NCI-H1092 treated with DMSO at 0.1 percent for 48 hours (cell line): ENCODE results near the gene TRIM7.
"Not testable (repeated sequence)": the region's sequence is repeated elsewhere in the genome, so short reads cannot be mapped to it uniquely, and the experiment has no call there.

Experiments
- DNase-seq: peaks from one replicate; lab custom pipeline; 2025; lab: John Stamatoyannopoulos, UW

TRIM7 gene

GRCh38 chr5:181233088-181233800, 28.2 kb upstream of the TRIM7 start:
- no peak for DNase-seq

GRCh38 chr5:181232593-181232992, 27.6 kb upstream of the TRIM7 start:
- DNase-seq: no peak

- DNase-seq: no peak
These were observed 26.4 kb upstream of the TRIM7 start for GRCh38 chr5:181231432-181231831.

- no peak for DNase-seq
These were observed 25.6 kb upstream of the TRIM7 start for GRCh38 chr5:181230551-181230950.

- DNase-seq: no peak
These were observed 25.0 kb upstream of the TRIM7 start for GRCh38 chr5:181229996-181230395.

GRCh38 chr5:181224390-181225229, 19.6 kb upstream of the TRIM7 start:
- DNase-seq: no peak

- no peak for DNase-seq
These were observed 18.9 kb upstream of the TRIM7 start for GRCh38 chr5:181223729-181224389.

GRCh38 chr5:181223058-181223728, 18.2 kb upstream of the TRIM7 start, which contains the start of gene TRIM41:
Gene TRIM41, plus strand, starts transcription at chr5:181223281. Its CDS starts 719 bp downstream, at chr5:181224000.
- DNase-seq: no peak

- no peak for DNase-seq
These were observed 17.6 kb upstream of the TRIM7 start for GRCh38 chr5:181222630-181223057.

GRCh38 chr5:181221792-181222629, 17.0 kb upstream of the TRIM7 start:
- DNase-seq: no peak

- no peak for DNase-seq
These were observed 16.3 kb upstream of the TRIM7 start for GRCh38 chr5:181221105-181221791.

GRCh38 chr5:181220178-181220515, 15.2 kb upstream of the TRIM7 start:
- no peak for DNase-seq

- DNase-seq: no peak
These were observed 14.5 kb upstream of the TRIM7 start for GRCh38 chr5:181219262-181220177.

- DNase-seq: no peak
These were observed 13.8 kb upstream of the TRIM7 start for GRCh38 chr5:181218795-181219124.

- DNase-seq: no peak
These were observed 12.7 kb upstream of the TRIM7 start for GRCh38 chr5:181217803-181218062.

- no peak for DNase-seq
These were observed 12.3 kb upstream of the TRIM7 start for GRCh38 chr5:181217111-181217802.

- no peak for DNase-seq
These were observed 11.3 kb upstream of the TRIM7 start for GRCh38 chr5:181215997-181216989.

- DNase-seq: not testable (repeated sequence)
These were observed 9.3 kb upstream of the TRIM7 start for GRCh38 chr5:181214249-181214648.
